PC-3 (cell line): ENCODE measurements around the gene SPATA18. TPM values are rescaled to one million over a fixed set of nuclear protein-coding genes. Genes with fewer than 3 reads are reported as not detected.

Experiments
- ATAC-seq: fragments of 200-7000 bp; cut with Tn5 transposase; 2 replicates; pipeline ENCODE4 v1.9.1; 2020; ENCODE audit warnings: mild to moderate bottlenecking, moderate library complexity
- BruUV-seq: library from RNA; stranded (reverse); fragments of 400-500 nt; replicated peaks from 2 replicates; lab custom pipeline; 2021; lab: Mats Ljungman, UMichigan
- CTCF ChIA-PET: fragments of 300-600 bp; sonication (Branson Sonifier 250); formaldehyde crosslinking; loops from one replicate; lab custom pipeline; 2022; ENCODE audit warnings: antibody characterized with exemption; lab: Charles Lee
- POLR2A ChIA-PET: fragments of 300-600 bp; sonication (Branson Sonifier 250); formaldehyde crosslinking; loops from one replicate; lab custom pipeline; 2022; ENCODE audit warnings: antibody characterized with exemption; ENCODE audit not compliant: unreplicated experiment; lab: Charles Lee
- DNase-seq: peaks from one replicate; pipeline ENCODE4 v3.0.0-alpha.2; 2015
- H2AFZ ChIP-seq: fragments of 300-600 bp; sonication (generic); 2 replicates; pipeline ENCODE4 v1.6.0; 2016; ENCODE audit warnings: antibody characterized with exemption, low read length
- H3F3A ChIP-seq: fragments of 300-600 bp; sonication (generic); one replicate; pipeline ENCODE4 v1.6.0; 2017; ENCODE audit warnings: antibody characterized with exemption, low read length, control low read depth, mild to moderate bottlenecking; ENCODE audit not compliant: unreplicated experiment
- H3K27ac ChIP-seq: fragments of 300-600 bp; sonication (generic); 2 replicates; pipeline ENCODE4 v1.5.1; 2016; ENCODE audit warnings: mild to moderate bottlenecking, low read length
- H3K27me3 ChIP-seq: fragments of 300-600 bp; sonication (generic); 2 replicates; pipeline ENCODE4 v1.6.1; 2016; ENCODE audit warnings: low read length, mixed read lengths
- H3K36me3 ChIP-seq: fragments of 300-600 bp; sonication (generic); 2 replicates; pipeline ENCODE4 v1.6.1; 2016; ENCODE audit warnings: low read depth, mixed run types, low read length, mixed read lengths
- H3K4me1 ChIP-seq: fragments of 300-600 bp; sonication (generic); 2 replicates; pipeline ENCODE4 v1.5.1; 2016; ENCODE audit warnings: low read length; ENCODE audit not compliant: insufficient read depth
- H3K4me2 ChIP-seq: fragments of 300-600 bp; sonication (generic); 2 replicates; pipeline ENCODE4 v1.6.0; 2016; ENCODE audit warnings: low read length
- H3K4me3 ChIP-seq: fragments of 300-600 bp; sonication (generic); 2 replicates; pipeline ENCODE4 v1.5.1; 2016; ENCODE audit warnings: mild to moderate bottlenecking, low read length, mixed read lengths
- H3K79me2 ChIP-seq: fragments of 300-600 bp; sonication (generic); 2 replicates; pipeline ENCODE4 v1.6.1; 2017; ENCODE audit warnings: low read length, mixed read lengths
- H3K9ac ChIP-seq: fragments of 300-600 bp; sonication (generic); 2 replicates; pipeline ENCODE4 v1.6.0; 2016; ENCODE audit warnings: mild to moderate bottlenecking, low read length
- H3K9me2 ChIP-seq: fragments of 300-600 bp; sonication (generic); replicated peaks from 2 replicates; pipeline ENCODE4 v1.6.1; 2016; ENCODE audit warnings: mixed run types, low read length, mixed read lengths
- H3K9me3 ChIP-seq: fragments of 300-600 bp; sonication (generic); 2 replicates; pipeline ENCODE4 v1.6.1; 2016; ENCODE audit warnings: low read length, mixed read lengths
- H4K20me1 ChIP-seq: fragments of 300-600 bp; sonication (generic); 2 replicates; pipeline ENCODE4 v1.6.1; 2016; ENCODE audit warnings: low read length, mixed read lengths
- EZH2 ChIP-seq: fragments of 300-600 bp; sonication (generic); IDR thresholded peaks from one replicate; pipeline ENCODE4 v1.6.1; 2017; ENCODE audit warnings: antibody characterized with exemption, mild to moderate bottlenecking, low read length; ENCODE audit not compliant: unreplicated experiment
- EZH2phosphoT487 ChIP-seq: fragments of 300-600 bp; sonication (generic); IDR thresholded peaks from 2 replicates; pipeline ENCODE4 v1.6.1; 2018; ENCODE audit warnings: mild to moderate bottlenecking, antibody characterized with exemption, low read length, borderline replicate concordance
- intact Hi-C: fragments of 100-400 bp; cut with micrococcal nuclease; formaldehyde crosslinking; loops from 2 replicates; pipeline ENCODE4 v1.9.0; 2023
- total RNA-seq: library from RNA; depleted of rRNA; stranded (reverse); fragments of >200 nt; gene quantifications from 2 replicates; pipeline ENCODE4 v1.2.3, GENCODE V29; 2014
- TF ChIP-seq, protein P1 (sequence below): fragments of 300-600 bp; sonication (generic); conservative IDR thresholded peaks from 2 replicates; pipeline ENCODE4 v1.5.1; 2017; ENCODE audit warnings: antibody characterized with exemption, low read depth, mild to moderate bottlenecking, low read length

Gene SPATA18
- total RNA-seq, 1 experiment from 2014 or later, result not detected

DNA sequence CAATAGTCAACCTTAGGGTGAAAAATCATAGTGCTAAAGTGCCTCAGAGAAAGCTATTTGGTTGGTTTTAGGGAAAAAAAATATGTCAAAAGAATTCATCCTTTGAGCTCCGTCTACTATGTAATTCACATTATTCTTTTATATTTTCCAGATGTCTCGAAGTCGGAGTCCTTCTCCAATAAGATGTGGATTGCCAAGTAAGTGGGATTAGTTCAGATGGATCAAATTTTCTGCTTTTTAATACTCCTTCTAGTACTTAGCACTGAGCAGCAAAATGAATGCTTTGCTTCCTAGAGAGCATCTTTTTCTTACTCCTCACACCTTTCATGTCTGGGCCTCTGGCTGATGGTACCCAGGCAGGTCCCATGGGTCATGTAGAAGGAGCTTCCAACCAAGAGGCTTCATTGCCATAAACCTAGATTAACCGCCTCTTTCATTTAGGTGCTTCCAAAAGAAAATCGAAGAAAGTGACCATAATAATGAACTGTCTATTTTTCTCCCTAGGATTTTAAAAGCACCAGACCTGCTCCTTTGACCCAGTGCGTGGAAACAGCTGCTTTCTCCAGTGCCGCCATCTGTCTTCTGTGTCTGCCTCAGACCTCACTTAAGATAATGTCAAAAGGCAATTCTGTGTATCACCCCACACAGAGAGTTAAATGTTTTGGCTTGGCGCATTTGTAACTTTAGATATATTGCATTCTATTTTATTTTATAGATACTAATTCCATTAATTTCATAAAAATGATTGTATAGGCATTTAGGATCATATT is 43.5 kb downstream of the SPATA18 start:
- Histone ChIP-seq H3K27ac (no peak overlapping the region), H3K4me1 (peaks cover 45% of the 10 kb centered on the region), H3K4me2 (no peak overlapping the region), H3K9me2 (0 out of 2 replicates have a peak, but pooled peaks cover 3% of the 10 kb centered on the region), H3K79me2 (no peaks in the 10 kb centered on the region), H3K27me3 (no peaks in the 10 kb centered on the region), H3K4me3 (no peak overlapping the region), H3F3A (no peaks in the 10 kb centered on the region), H2AFZ (no peak overlapping the region), H3K9ac (no peak overlapping the region), H3K9me3 (no peaks in the 10 kb centered on the region), H3K36me3 (no peaks in the 10 kb centered on the region), H4K20me1 (no peaks in the 10 kb centered on the region)
- intact Hi-C loops, result loop anchor here (10.0 kb wide), 1 partner anchor 200 kb away; no protein-coding TSS in a partner anchor
- ATAC-seq, result no peak
- CTCF ChIA-PET, result interaction anchor here (0.7 kb wide), 1 partner anchor 13 kb away, joined by 3 read pairs; no protein-coding TSS in a partner anchor
- TF ChIP-seq EZH2 (no peak), EZH2phosphoT487 (no peak)
- TF ChIP-seq, protein P1, sequence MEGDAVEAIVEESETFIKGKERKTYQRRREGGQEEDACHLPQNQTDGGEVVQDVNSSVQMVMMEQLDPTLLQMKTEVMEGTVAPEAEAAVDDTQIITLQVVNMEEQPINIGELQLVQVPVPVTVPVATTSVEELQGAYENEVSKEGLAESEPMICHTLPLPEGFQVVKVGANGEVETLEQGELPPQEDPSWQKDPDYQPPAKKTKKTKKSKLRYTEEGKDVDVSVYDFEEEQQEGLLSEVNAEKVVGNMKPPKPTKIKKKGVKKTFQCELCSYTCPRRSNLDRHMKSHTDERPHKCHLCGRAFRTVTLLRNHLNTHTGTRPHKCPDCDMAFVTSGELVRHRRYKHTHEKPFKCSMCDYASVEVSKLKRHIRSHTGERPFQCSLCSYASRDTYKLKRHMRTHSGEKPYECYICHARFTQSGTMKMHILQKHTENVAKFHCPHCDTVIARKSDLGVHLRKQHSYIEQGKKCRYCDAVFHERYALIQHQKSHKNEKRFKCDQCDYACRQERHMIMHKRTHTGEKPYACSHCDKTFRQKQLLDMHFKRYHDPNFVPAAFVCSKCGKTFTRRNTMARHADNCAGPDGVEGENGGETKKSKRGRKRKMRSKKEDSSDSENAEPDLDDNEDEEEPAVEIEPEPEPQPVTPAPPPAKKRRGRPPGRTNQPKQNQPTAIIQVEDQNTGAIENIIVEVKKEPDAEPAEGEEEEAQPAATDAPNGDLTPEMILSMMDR, result no peak
- POLR2A ChIA-PET, result no interaction called here
- no peak for DNase-seq
- BruUV-seq, result no TSS peak

DNA sequence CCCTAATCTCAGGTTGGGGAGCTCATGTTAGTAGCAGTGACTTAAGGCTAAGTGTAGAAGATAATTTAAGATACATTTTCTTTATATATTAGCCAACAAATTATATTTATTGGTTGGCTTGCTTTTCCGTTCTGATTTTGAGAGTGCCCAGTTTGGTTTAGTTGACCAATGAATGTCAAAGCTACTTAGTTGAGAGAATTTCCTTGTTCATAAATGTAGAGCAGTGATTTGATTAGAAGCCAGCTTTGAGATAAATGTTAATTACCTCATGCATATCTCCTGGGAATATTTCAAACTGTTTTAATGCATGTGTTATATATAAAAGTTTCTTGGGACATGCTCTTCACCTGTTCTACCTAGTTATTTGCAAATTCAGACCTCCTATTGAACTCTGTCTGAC is 44.3 kb downstream of the SPATA18 start:
- ATAC-seq, result no peak
- H3K27me3 ChIP-seq, result no peaks in the 10 kb centered on the region
- no peaks in the 10 kb centered on the region for H4K20me1 ChIP-seq
- POLR2A ChIA-PET, result no interaction called here
- no peak overlapping the region for H3K4me3 ChIP-seq
- DNase-seq, result no peak
- H3K9me2 ChIP-seq, result 0 out of 2 replicates have a peak, but pooled peaks cover 3% of the 10 kb centered on the region
- H3F3A ChIP-seq, result no peaks in the 10 kb centered on the region
- no TSS peak for BruUV-seq
- H2AFZ ChIP-seq, result no peak overlapping the region
- TF ChIP-seq, protein P1, result no peak
- TF ChIP-seq EZH2 (no peak), EZH2phosphoT487 (no peak)
- no peaks in the 10 kb centered on the region for H3K36me3 ChIP-seq
- H3K27ac ChIP-seq, result no peak overlapping the region
- intact Hi-C loops, result loop anchor here (10.0 kb wide), 1 partner anchor 201 kb away; no protein-coding TSS in a partner anchor
- no peak overlapping the region for H3K9ac ChIP-seq
- no peaks in the 10 kb centered on the region for H3K9me3 ChIP-seq
- no peak overlapping the region for H3K4me2 ChIP-seq
- H3K4me1 ChIP-seq, result peaks cover 54% of the 10 kb centered on the region
- H3K79me2 ChIP-seq, result no peaks in the 10 kb centered on the region
- CTCF ChIA-PET, result interaction anchor here (0.7 kb wide), 1 partner anchor 14 kb away, joined by 3 read pairs; no protein-coding TSS in a partner anchor
